ENCODE data around the gene RABGGTA.
A peak's percentile ranks its signal among the peaks of the same experiment; 100 is the strongest.

Gene RABGGTA

DNA sequence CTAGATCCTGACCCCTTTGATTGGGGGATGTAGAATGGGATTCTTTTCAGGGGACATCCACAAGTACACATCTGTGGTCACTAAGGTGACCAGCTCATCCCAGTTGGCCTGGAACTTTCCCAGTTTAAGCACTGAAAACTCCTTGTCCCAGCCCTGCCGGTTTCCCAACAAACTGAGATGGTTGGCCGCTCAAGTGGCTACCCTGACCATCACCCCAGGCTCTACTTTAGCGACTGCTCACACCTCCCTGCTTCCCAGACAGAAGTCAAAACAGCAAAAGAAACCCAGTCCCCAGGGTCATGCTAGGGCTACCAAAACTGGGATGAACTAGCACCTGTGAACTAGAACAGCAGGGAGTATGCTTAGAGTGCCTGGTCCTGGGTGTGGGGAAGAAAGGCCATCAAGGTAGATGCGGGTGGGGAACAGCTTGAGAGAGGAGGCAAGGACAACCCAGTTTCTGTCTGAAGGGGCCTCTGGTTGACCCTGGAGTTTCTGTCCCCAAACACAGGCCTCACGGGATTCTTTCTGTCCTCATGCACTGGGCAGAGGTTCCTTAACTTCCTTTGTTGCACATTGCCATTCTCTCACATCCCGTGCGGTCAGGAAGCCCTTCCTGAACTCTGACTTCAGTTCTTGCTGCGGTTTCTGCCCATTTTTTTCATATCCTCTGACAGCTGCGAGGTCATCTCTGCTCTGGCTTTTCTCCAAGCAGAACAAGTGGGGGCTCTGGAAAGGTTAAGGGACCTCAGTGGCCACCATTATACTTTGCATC lies 41.5 kb upstream of the RABGGTA start:
- no peaks in the 10 kb centered on the region for H3K27me3 ChIP-seq
- H3K4me3 ChIP-seq: peak overlapping the region; percentile 68

DNA sequence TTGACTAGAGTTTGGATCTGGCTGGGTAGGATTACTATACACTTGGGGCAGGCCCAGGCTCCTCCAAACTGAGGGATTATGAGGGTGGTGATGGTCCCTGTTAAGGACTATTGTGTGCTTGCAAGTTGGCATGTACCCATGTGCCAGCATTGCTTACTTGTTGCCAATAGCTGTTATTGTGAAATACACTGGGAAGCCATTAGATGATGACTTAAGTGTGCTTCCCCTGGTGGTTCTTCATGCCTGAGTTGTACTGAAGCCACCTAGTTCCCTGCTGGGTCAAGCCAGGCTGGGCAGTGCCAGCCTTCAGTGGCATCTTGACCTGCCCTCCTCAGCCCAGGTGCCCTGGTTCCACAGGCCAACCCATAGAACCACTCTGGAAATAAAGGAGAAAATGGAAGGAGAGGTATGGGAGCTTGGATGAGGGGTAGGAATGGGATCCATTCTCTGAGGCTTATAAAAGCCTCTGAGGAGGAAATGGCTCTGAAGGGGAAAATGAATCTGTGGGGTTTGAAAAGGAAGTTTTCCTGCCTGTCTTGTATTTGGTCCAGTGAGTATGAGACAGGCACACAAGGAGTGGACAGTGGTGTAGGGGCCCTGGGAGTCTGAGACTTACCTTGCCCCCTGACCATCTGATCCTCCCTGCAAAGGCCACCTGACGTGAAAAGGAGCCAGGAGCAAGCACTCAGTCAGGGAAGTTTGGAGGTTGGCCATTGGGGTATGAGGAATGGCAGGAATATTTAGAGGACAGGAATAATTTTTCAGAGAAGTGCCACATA lies 40.6 kb upstream of the RABGGTA start:
- H3K4me3 ChIP-seq: peak overlapping the region; percentile 68
- no peaks in the 10 kb centered on the region for H3K27me3 ChIP-seq
- peaks cover 39% of the 10 kb centered on the region for H3K36me3 ChIP-seq
- peak overlapping the region; percentile 83 for H3K9ac ChIP-seq
- H3K27ac ChIP-seq: peak overlapping the region; percentile 94
- no peaks in the 10 kb centered on the region for H3K9me3 ChIP-seq
- TF ChIP-seq Cebpa-rat (IDR thresholded peaks at IDR 0.05): peak; percentile 80
- H3K4me1 ChIP-seq: peaks cover 81% of the 10 kb centered on the region
- peaks cover 10% of the 10 kb centered on the region; the same call in 1 of the 2 replicates for H4K20me1 ChIP-seq
- peak overlapping the region; percentile 96 for H3K4me2 ChIP-seq

More for the DNA sequence above, 41.5 kb upstream of the RABGGTA start:
- no peak for TF ChIP-seq Cebpa-rat (IDR thresholded peaks at IDR 0.05)
- Histone ChIP-seq H3K9me3 (no peaks in the 10 kb centered on the region), H3K4me1 (peaks cover 79% of the 10 kb centered on the region), H3K4me2 (peak overlapping the region; percentile 96), H4K20me1 (peaks cover 10% of the 10 kb centered on the region; the same call in 1 of the 2 replicates), H3K27ac (peak overlapping the region; percentile 94), H3K36me3 (peaks cover 30% of the 10 kb centered on the region), H3K9ac (peak overlapping the region; percentile 83)

DNA sequence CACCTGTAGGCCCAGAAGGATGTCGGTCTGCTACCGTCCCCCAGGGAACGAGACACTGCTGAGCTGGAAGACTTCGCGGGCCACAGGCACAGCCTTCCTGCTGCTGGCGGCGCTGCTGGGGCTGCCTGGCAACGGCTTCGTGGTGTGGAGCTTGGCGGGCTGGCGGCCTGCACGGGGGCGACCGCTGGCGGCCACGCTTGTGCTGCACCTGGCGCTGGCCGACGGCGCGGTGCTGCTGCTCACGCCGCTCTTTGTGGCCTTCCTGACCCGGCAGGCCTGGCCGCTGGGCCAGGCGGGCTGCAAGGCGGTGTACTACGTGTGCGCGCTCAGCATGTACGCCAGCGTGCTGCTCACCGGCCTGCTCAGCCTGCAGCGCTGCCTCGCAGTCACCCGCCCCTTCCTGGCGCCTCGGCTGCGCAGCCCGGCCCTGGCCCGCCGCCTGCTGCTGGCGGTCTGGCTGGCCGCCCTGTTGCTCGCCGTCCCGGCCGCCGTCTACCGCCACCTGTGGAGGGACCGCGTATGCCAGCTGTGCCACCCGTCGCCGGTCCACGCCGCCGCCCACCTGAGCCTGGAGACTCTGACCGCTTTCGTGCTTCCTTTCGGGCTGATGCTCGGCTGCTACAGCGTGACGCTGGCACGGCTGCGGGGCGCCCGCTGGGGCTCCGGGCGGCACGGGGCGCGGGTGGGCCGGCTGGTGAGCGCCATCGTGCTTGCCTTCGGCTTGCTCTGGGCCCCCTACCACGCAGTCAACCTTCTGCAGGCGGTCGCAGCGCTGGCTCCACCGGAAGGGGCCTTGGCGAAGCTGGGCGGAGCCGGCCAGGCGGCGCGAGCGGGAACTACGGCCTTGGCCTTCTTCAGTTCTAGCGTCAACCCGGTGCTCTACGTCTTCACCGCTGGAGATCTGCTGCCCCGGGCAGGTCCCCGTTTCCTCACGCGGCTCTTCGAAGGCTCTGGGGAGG lies 39.5 kb upstream of the RABGGTA start, which contains the start of gene LTB4R:
Gene LTB4R (plus strand): TSS at position 857 of the 959 bp plus-strand sequence. CDS start 4,150 bp downstream, outside the sequence.
- H3K9me3 ChIP-seq: no peaks in the 10 kb centered on the region
- peak within 1 kb of the TSS; percentile 94 for H3K27ac ChIP-seq
- H3K4me2 ChIP-seq: peak within 1 kb of the TSS; percentile 96
- H4K20me1 ChIP-seq: peaks cover 10% of the 10 kb centered on the region
- no peaks in the 10 kb centered on the region for H3K27me3 ChIP-seq
- H3K9ac ChIP-seq: peak within 1 kb of the TSS; percentile 83
- TF ChIP-seq Cebpa-rat (IDR thresholded peaks at IDR 0.05): no peak
- H3K36me3 ChIP-seq: peaks cover 44% of the 10 kb centered on the region
- H3K4me3 ChIP-seq: peak within 1 kb of the TSS; percentile 68
- peaks cover 81% of the 10 kb centered on the region for H3K4me1 ChIP-seq

GRCh38 chr14:24310265-24310645 lies 38.9 kb upstream of the RABGGTA start:
- Histone ChIP-seq H3K9ac (peak overlapping the region; percentile 47), H3K4me2 (peak overlapping the region; percentile 96), H3K4me3 (peak overlapping the region; percentile 68)

DNA sequence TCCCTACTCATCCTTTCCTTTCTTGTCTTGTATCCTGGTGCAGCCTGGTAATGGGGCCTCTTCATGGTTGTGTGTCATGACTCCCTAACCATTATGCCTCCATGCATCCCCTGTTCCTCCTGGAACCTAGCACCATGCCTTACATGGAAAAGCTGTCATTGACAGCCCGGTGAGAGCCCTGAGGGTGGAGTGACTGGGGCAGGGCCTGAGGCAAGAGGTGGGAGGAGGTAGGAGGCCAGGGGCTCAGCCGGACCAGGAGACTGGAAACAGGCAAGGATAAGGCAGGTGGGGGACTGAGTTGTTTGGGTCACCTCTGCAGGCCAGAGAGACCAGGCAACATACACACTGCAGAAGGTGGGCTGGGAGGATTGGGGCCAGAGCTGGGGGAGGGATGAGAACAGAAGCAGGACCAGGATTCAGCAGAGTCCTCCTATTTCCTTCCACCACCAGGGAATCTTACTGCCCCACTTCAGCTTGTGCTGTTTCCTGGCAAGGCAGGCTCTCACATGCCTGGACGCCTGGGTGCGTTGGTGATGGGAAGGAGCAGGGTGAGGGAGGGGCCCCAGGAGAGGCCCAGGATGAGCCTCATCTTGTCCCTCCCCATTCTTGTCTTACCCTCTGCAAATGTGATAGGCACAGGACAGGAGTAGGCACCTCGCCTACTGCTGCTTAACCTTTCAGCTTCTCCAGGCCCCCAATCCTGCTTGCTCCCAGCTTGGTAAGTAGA lies 38.3 kb upstream of the RABGGTA start, which contains the start of gene LTB4R2:
Gene LTB4R2 (plus strand): TSS at position 603 of the 727 bp plus-strand sequence. CDS start 525 bp downstream, outside the sequence.
- H3K4me1 ChIP-seq: peaks cover 69% of the 10 kb centered on the region
- peaks cover 10% of the 10 kb centered on the region for H4K20me1 ChIP-seq
- peak within 1 kb of the TSS; percentile 83 for H3K9ac ChIP-seq
- peak within 1 kb of the TSS; percentile 96 for H3K4me2 ChIP-seq
- H3K27me3 ChIP-seq: no peaks in the 10 kb centered on the region
- H3K4me3 ChIP-seq: peak within 1 kb of the TSS; percentile 68
- TF ChIP-seq Cebpa-rat (IDR thresholded peaks at IDR 0.05): no peak
- H3K9me3 ChIP-seq: no peaks in the 10 kb centered on the region
- H3K36me3 ChIP-seq: peaks cover 49% of the 10 kb centered on the region
- peak within 1 kb of the TSS; percentile 94 for H3K27ac ChIP-seq

More at GRCh38 chr14:24310265-24310645, 38.9 kb upstream of the RABGGTA start:
- Histone ChIP-seq H3K9me3 (no peaks in the 10 kb centered on the region), H4K20me1 (peaks cover 10% of the 10 kb centered on the region), H3K27ac (peak overlapping the region; percentile 94), H3K4me1 (peaks cover 75% of the 10 kb centered on the region), H3K36me3 (peaks cover 44% of the 10 kb centered on the region), H3K27me3 (no peaks in the 10 kb centered on the region)
- no peak for TF ChIP-seq Cebpa-rat (IDR thresholded peaks at IDR 0.05)

DNA sequence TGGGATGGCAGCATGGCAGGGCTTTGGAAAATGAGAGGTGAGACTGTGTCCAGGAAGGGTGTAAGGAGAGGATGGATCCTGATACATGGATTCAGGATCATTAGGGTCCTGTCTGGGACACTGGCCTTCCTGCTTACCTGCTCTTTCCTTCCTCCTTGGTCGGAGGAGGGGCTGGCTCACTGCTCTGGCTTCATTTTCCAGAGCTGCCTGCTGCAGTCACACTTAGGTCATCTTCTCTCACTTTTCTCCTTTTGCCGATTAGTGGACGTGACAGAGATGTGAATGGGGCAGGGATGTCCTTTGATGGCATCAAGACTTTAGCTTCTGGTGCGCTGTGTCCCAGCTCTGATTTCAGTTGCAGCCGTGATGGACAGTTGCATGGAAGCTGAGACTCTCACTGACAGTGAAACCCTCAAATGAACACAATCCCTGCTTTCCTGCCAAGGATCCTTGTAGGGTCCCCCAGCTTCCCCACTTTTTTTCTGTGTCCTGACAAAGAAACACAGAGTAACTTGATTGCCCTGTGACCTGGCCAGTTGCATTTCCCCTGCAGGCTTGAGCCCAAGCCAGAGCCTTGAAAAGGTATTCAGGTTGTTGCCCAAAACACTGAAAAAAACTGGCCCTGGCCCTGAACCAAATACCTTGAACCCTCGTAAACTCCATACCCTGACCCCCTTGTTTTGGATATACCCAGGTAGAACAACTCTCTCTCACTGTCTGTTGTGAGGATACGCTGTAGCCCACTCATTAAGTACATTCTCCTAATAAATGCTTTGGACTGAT lies 37.1 kb upstream of the RABGGTA start:
- H4K20me1 ChIP-seq: peaks cover 10% of the 10 kb centered on the region
- no peak overlapping the region for H3K27ac ChIP-seq
- H3K4me2 ChIP-seq: 0 out of 2 replicates have a peak overlapping the region, but pooled peaks have one; percentile 31
- no peaks in the 10 kb centered on the region for H3K27me3 ChIP-seq
- no peak for TF ChIP-seq Cebpa-rat (IDR thresholded peaks at IDR 0.05)
- H3K9me3 ChIP-seq: no peaks in the 10 kb centered on the region
- no peak overlapping the region for H3K4me3 ChIP-seq
- peaks cover 61% of the 10 kb centered on the region for H3K36me3 ChIP-seq
- no peak overlapping the region for H3K9ac ChIP-seq
- peaks cover 58% of the 10 kb centered on the region for H3K4me1 ChIP-seq

GRCh38 chr14:24307575-24308341 lies 36.4 kb upstream of the RABGGTA start, which contains the start of gene CIDEB:
Gene CIDEB (minus strand): TSS chr14:24307977. CDS start chr14:24307858, 119 bp downstream.
- H3K4me2 ChIP-seq: 0 out of 2 replicates have a peak within 1 kb of the TSS, but pooled peaks have one; percentile 31
- H4K20me1 ChIP-seq: peaks cover 10% of the 10 kb centered on the region
- H3K4me3 ChIP-seq: no peak within 1 kb of the TSS
- no peak within 1 kb of the TSS for H3K27ac ChIP-seq
- no peak for TF ChIP-seq Cebpa-rat (IDR thresholded peaks at IDR 0.05)
- H3K27me3 ChIP-seq: no peaks in the 10 kb centered on the region
- no peaks in the 10 kb centered on the region for H3K9me3 ChIP-seq
- no peak within 1 kb of the TSS for H3K9ac ChIP-seq
- peaks cover 50% of the 10 kb centered on the region for H3K4me1 ChIP-seq
- peaks cover 69% of the 10 kb centered on the region for H3K36me3 ChIP-seq

All from BLaER1 (cell line).